Activated CD8-positive, alpha-beta T cell treated with anti-CD3 and anti-CD28 coated beads, Interleukin-2, amount 10 ng/mL, durations not matched to agents 7 days and 5 days (primary cell): Measurements from ENCODE around the gene SNTG2. TPM values are rescaled to one million over a fixed set of nuclear protein-coding genes. Genes with fewer than 3 reads are reported as not detected.

Experiments used
- ATAC-seq: fragments of 150-1000 bp; cut with Tn5 transposase; one replicate; pipeline ENCODE4 v1.10.0; 2021; ENCODE audit warnings: moderate library complexity
- CTCF ChIA-PET: fragments of 350-600 bp; sonication (Branson Sonifier 250); formaldehyde crosslinking; loops from one replicate; lab custom pipeline; 2021; ENCODE audit warnings: antibody characterized with exemption; lab: Charles Lee
- POLR2A ChIA-PET: fragments of 350-600 bp; sonication (Branson Sonifier 250); formaldehyde crosslinking; loops from one replicate; lab custom pipeline; 2021; ENCODE audit warnings: antibody characterized with exemption; lab: Charles Lee
- DNase-seq: peaks from one replicate; pipeline ENCODE4 v3.0.0-alpha.2; 2020
- H3K27ac Mint-ChIP-seq: one replicate; pipeline ENCODE4 v1.8.0; 2021; ENCODE audit warnings: mild to moderate bottlenecking, mixed read lengths
- H3K27me3 Mint-ChIP-seq: one replicate; pipeline ENCODE4 v1.8.0; 2021; ENCODE audit warnings: low read depth, mixed read lengths
- H3K36me3 Mint-ChIP-seq: one replicate; pipeline ENCODE4 v1.8.0; 2021; ENCODE audit warnings: low read depth, mixed read lengths
- H3K4me1 Mint-ChIP-seq: one replicate; pipeline ENCODE4 v1.8.0; 2021; ENCODE audit warnings: low read depth, mixed read lengths
- H3K4me3 Mint-ChIP-seq: one replicate; pipeline ENCODE4 v1.8.0; 2021; ENCODE audit warnings: mild to moderate bottlenecking, mixed read lengths
- H3K9me3 Mint-ChIP-seq: one replicate; pipeline ENCODE4 v1.8.0; 2022; ENCODE audit warnings: mixed read lengths; ENCODE audit not compliant: insufficient read depth
- total RNA-seq, 2 experiments: library from RNA; stranded (reverse); gene quantifications; one replicate each; pipeline ENCODE4 v1.2.3, GENCODE V29; 2021

The SNTG2 gene
- total RNA-seq, 2 experiments from 2014 or later, result 1.6 to 2.5 TPM

GRCh38 chr2:916935-917334 is 33.7 kb upstream of the SNTG2 start:
- ChIA-PET POLR2A (no interaction called here), CTCF (no interaction called here)
- no peaks in the 10 kb centered on the region for H3K36me3 Mint-ChIP-seq
- no peak overlapping the region for H3K27ac Mint-ChIP-seq
- no peak for ATAC-seq
- H3K4me1 Mint-ChIP-seq, result no peaks in the 10 kb centered on the region
- H3K27me3 Mint-ChIP-seq, result no peaks in the 10 kb centered on the region
- H3K4me3 Mint-ChIP-seq, result no peak overlapping the region
- H3K9me3 Mint-ChIP-seq, result no peaks in the 10 kb centered on the region
- no peak for DNase-seq

GRCh38 chr2:919672-920071 is 31.0 kb upstream of the SNTG2 start:
- no peak overlapping the region for H3K27ac Mint-ChIP-seq
- no peak for DNase-seq
- CTCF ChIA-PET, result no interaction called here
- H3K4me1 Mint-ChIP-seq, result no peaks in the 10 kb centered on the region
- POLR2A ChIA-PET, result no interaction called here
- H3K4me3 Mint-ChIP-seq, result no peak overlapping the region
- H3K9me3 Mint-ChIP-seq, result no peaks in the 10 kb centered on the region
- peaks cover under 1% of the 10 kb centered on the region for H3K27me3 Mint-ChIP-seq
- no peaks in the 10 kb centered on the region for H3K36me3 Mint-ChIP-seq
- ATAC-seq, result no peak

- Mint-ChIP-seq H3K4me3 (no peak overlapping the region), H3K9me3 (no peaks in the 10 kb centered on the region), H3K27me3 (peaks cover 5% of the 10 kb centered on the region), H3K4me1 (no peaks in the 10 kb centered on the region), H3K27ac (no peak overlapping the region), H3K36me3 (no peaks in the 10 kb centered on the region)
- ChIA-PET CTCF (no interaction called here), POLR2A (no interaction called here)
- DNase-seq (no peak), ATAC-seq (no peak)
Observed at GRCh38 chr2:920573-920972, 30.1 kb upstream of the SNTG2 start.

GRCh38 chr2:920999-921398 is 29.6 kb upstream of the SNTG2 start:
- Mint-ChIP-seq H3K27me3 (peaks cover 6% of the 10 kb centered on the region), H3K4me1 (no peaks in the 10 kb centered on the region), H3K27ac (no peak overlapping the region), H3K36me3 (no peaks in the 10 kb centered on the region), H3K9me3 (no peaks in the 10 kb centered on the region), H3K4me3 (no peak overlapping the region)
- no peak for DNase-seq
- CTCF ChIA-PET, result no interaction called here
- POLR2A ChIA-PET, result no interaction called here
- ATAC-seq, result no peak

GRCh38 chr2:922185-922584 is 28.5 kb upstream of the SNTG2 start:
- Mint-ChIP-seq H3K36me3 (no peaks in the 10 kb centered on the region), H3K27ac (no peak overlapping the region), H3K27me3 (peaks cover 9% of the 10 kb centered on the region), H3K4me3 (no peak overlapping the region), H3K9me3 (no peaks in the 10 kb centered on the region), H3K4me1 (no peaks in the 10 kb centered on the region)
- DNase-seq (no peak), ATAC-seq (no peak)
- POLR2A ChIA-PET, result no interaction called here
- CTCF ChIA-PET, result no interaction called here

- POLR2A ChIA-PET, result no interaction called here
- H3K36me3 Mint-ChIP-seq, result no peaks in the 10 kb centered on the region
- no peak for DNase-seq
- no peaks in the 10 kb centered on the region for H3K4me1 Mint-ChIP-seq
- H3K27me3 Mint-ChIP-seq, result peaks cover 9% of the 10 kb centered on the region
- CTCF ChIA-PET, result no interaction called here
- H3K4me3 Mint-ChIP-seq, result no peak overlapping the region
- no peak for ATAC-seq
- no peaks in the 10 kb centered on the region for H3K9me3 Mint-ChIP-seq
- H3K27ac Mint-ChIP-seq, result no peak overlapping the region
Observed at GRCh38 chr2:923832-924601, 26.6 kb upstream of the SNTG2 start.

GRCh38 chr2:924701-925100 is 25.9 kb upstream of the SNTG2 start:
- POLR2A ChIA-PET, result no interaction called here
- Mint-ChIP-seq H3K27me3 (peaks cover 9% of the 10 kb centered on the region), H3K9me3 (no peaks in the 10 kb centered on the region), H3K27ac (no peak overlapping the region), H3K36me3 (no peaks in the 10 kb centered on the region), H3K4me3 (no peak overlapping the region), H3K4me1 (no peaks in the 10 kb centered on the region)
- CTCF ChIA-PET, result no interaction called here
- ATAC-seq (no peak), DNase-seq (no peak)

GRCh38 chr2:925309-925708 is 25.3 kb upstream of the SNTG2 start:
- POLR2A ChIA-PET, result no interaction called here
- no peaks in the 10 kb centered on the region for H3K9me3 Mint-ChIP-seq
- no peaks in the 10 kb centered on the region for H3K4me1 Mint-ChIP-seq
- ATAC-seq (no peak), DNase-seq (no peak)
- no peak overlapping the region for H3K4me3 Mint-ChIP-seq
- H3K27me3 Mint-ChIP-seq, result peaks cover 9% of the 10 kb centered on the region
- H3K36me3 Mint-ChIP-seq, result no peaks in the 10 kb centered on the region
- CTCF ChIA-PET, result no interaction called here
- no peak overlapping the region for H3K27ac Mint-ChIP-seq

GRCh38 chr2:925711-926110 is 24.9 kb upstream of the SNTG2 start:
- Mint-ChIP-seq H3K36me3 (no peaks in the 10 kb centered on the region), H3K9me3 (no peaks in the 10 kb centered on the region), H3K4me3 (no peak overlapping the region), H3K27me3 (peaks cover 9% of the 10 kb centered on the region), H3K27ac (no peak overlapping the region), H3K4me1 (no peaks in the 10 kb centered on the region)
- POLR2A ChIA-PET, result no interaction called here
- CTCF ChIA-PET, result no interaction called here
- DNase-seq, result no peak
- ATAC-seq, result no peak

- no peak for ATAC-seq
- Mint-ChIP-seq H3K9me3 (no peaks in the 10 kb centered on the region), H3K4me3 (no peak overlapping the region), H3K36me3 (no peaks in the 10 kb centered on the region), H3K27me3 (peaks cover 9% of the 10 kb centered on the region), H3K4me1 (no peaks in the 10 kb centered on the region), H3K27ac (no peak overlapping the region)
- no peak for DNase-seq
- ChIA-PET POLR2A (no interaction called here), CTCF (no interaction called here)
Observed at GRCh38 chr2:926259-926793, 24.3 kb upstream of the SNTG2 start.

- POLR2A ChIA-PET, result no interaction called here
- no peak overlapping the region for H3K27ac Mint-ChIP-seq
- H3K27me3 Mint-ChIP-seq, result peaks cover 9% of the 10 kb centered on the region
- no peak for ATAC-seq
- H3K36me3 Mint-ChIP-seq, result no peaks in the 10 kb centered on the region
- no peak for DNase-seq
- CTCF ChIA-PET, result no interaction called here
- no peaks in the 10 kb centered on the region for H3K4me1 Mint-ChIP-seq
- H3K9me3 Mint-ChIP-seq, result no peaks in the 10 kb centered on the region
- H3K4me3 Mint-ChIP-seq, result no peak overlapping the region
Observed at GRCh38 chr2:926896-927295, 23.8 kb upstream of the SNTG2 start.

- H3K4me3 Mint-ChIP-seq, result no peak overlapping the region
- peaks cover 9% of the 10 kb centered on the region for H3K27me3 Mint-ChIP-seq
- no peak overlapping the region for H3K27ac Mint-ChIP-seq
- ATAC-seq (no peak), DNase-seq (no peak)
- no peaks in the 10 kb centered on the region for H3K9me3 Mint-ChIP-seq
- ChIA-PET CTCF (no interaction called here), POLR2A (no interaction called here)
- H3K4me1 Mint-ChIP-seq, result no peaks in the 10 kb centered on the region
- no peaks in the 10 kb centered on the region for H3K36me3 Mint-ChIP-seq
Observed at GRCh38 chr2:929011-929735, 21.5 kb upstream of the SNTG2 start.
